GM21576 (cell line): Measurements from ENCODE around the gene TEDC1.

Experiments used
- ATAC-seq: cut with Tn5 transposase; IDR thresholded peaks from one replicate; pipeline ENCODE4 v1.9.1; 2021; ENCODE audit warnings: mild to moderate bottlenecking, moderate library complexity; ENCODE audit not compliant: unreplicated experiment

Gene TEDC1

GRCh38 chr14:105495101-105495989 is 4.3 kb downstream of the TEDC1 start:
- no peak for ATAC-seq

GRCh38 chr14:105495990-105496830 is 5.2 kb downstream of the TEDC1 start:
- ATAC-seq = no peak

GRCh38 chr14:105496831-105497591 is 6.0 kb downstream of the TEDC1 start:
- ATAC-seq = no peak

GRCh38 chr14:105497671-105498429 is 6.8 kb downstream of the TEDC1 start:
- ATAC-seq = no peak

- no peak for ATAC-seq
Measured at GRCh38 chr14:105498430-105499255, 7.6 kb downstream of the TEDC1 start.

- no peak for ATAC-seq
Measured at GRCh38 chr14:105499256-105500035, 8.4 kb downstream of the TEDC1 start.

- no peak for ATAC-seq
Measured at GRCh38 chr14:105500036-105500725, 9.1 kb downstream of the TEDC1 start.

- no peak for ATAC-seq
Measured at GRCh38 chr14:105500726-105501101, 9.7 kb downstream of the TEDC1 start.

- ATAC-seq = no peak
Measured at GRCh38 chr14:105501504-105502291, 10.7 kb downstream of the TEDC1 start.

GRCh38 chr14:105502446-105503295 is 11.6 kb downstream of the TEDC1 start:
- no peak for ATAC-seq

GRCh38 chr14:105503296-105503640 is 12.2 kb downstream of the TEDC1 start:
- ATAC-seq = no peak

GRCh38 chr14:105503935-105504692 is 13.1 kb downstream of the TEDC1 start:
- no peak for ATAC-seq

GRCh38 chr14:105505101-105505500 is 14.1 kb downstream of the TEDC1 start:
- no peak for ATAC-seq

- ATAC-seq = no peak
Measured at GRCh38 chr14:105507247-105507646, 16.2 kb downstream of the TEDC1 start.

GRCh38 chr14:105508069-105508468 is 17.0 kb downstream of the TEDC1 start:
- no peak for ATAC-seq

- ATAC-seq = no peak
Measured at GRCh38 chr14:105508601-105509000, 17.6 kb downstream of the TEDC1 start.
